B cell (primary cell): ENCODE data around the gene PCDHGB1.

Experiments
- EZH2 ChIP-seq: IDR thresholded peaks from 2 replicates; pipeline ENCODE4 v1.6.1; 2012; ENCODE audit warnings: borderline replicate concordance, low read depth, mild to moderate bottlenecking, moderate library complexity, low read length; ENCODE audit not compliant: insufficient read depth, poor library complexity, severe bottlenecking
- TF ChIP-seq, protein P1 (sequence below): fragments of 200-600 bp; IDR thresholded peaks from one replicate; pipeline ENCODE4 v1.8.0; 2022; ENCODE audit warnings: antibody characterized with exemption, mild to moderate bottlenecking

DNA sequence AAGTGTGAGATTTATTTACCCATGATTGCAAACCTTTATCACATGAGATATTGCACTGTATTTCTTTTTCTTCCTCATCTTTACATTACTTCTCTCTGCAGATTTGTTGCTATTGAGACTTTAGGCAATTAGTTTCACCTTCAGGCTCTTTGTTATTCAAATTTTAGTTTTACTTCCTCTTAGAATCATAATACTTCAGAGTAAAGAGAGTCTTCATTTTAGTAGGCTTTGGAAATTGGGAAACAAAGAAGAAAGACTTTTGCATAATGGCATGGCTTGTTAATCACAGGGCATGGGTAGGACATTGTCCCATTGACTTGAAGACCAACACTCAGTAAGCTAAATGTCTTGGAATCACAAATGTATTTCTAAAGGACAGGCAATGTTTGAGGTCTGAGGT, 12.8 kb downstream of the PCDHGB1 start:
- no peak for TF ChIP-seq EZH2
- TF ChIP-seq, protein P1, sequence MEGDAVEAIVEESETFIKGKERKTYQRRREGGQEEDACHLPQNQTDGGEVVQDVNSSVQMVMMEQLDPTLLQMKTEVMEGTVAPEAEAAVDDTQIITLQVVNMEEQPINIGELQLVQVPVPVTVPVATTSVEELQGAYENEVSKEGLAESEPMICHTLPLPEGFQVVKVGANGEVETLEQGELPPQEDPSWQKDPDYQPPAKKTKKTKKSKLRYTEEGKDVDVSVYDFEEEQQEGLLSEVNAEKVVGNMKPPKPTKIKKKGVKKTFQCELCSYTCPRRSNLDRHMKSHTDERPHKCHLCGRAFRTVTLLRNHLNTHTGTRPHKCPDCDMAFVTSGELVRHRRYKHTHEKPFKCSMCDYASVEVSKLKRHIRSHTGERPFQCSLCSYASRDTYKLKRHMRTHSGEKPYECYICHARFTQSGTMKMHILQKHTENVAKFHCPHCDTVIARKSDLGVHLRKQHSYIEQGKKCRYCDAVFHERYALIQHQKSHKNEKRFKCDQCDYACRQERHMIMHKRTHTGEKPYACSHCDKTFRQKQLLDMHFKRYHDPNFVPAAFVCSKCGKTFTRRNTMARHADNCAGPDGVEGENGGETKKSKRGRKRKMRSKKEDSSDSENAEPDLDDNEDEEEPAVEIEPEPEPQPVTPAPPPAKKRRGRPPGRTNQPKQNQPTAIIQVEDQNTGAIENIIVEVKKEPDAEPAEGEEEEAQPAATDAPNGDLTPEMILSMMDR = no peak
